Skeletal muscle cell (primary cell): ENCODE data around the gene CXorf38.
"Not testable (repeated sequence)": the region's sequence is repeated elsewhere in the genome, so short reads cannot be mapped to it uniquely, and the experiment has no call there.

ENCODE experiments used
- DNase-seq: peaks from one replicate; pipeline ENCODE4 v3.0.0-alpha.2; 2010; ENCODE audit warnings: low read depth
- H3K4me3 ChIP-seq: 2 replicates; pipeline ENCODE4 v1.5.1; 2011; ENCODE audit warnings: low read depth, mild to moderate bottlenecking, control low read depth, low read length, moderate library complexity

CXorf38 gene

GRCh38 chrX:40637687-40638086 lies 9.7 kb downstream of the CXorf38 start:
- no peak overlapping the region for H3K4me3 ChIP-seq
- DNase-seq: no peak

GRCh38 chrX:40632199-40632598 lies 15.2 kb downstream of the CXorf38 start:
- no peak overlapping the region for H3K4me3 ChIP-seq
- no peak for DNase-seq

DNA sequence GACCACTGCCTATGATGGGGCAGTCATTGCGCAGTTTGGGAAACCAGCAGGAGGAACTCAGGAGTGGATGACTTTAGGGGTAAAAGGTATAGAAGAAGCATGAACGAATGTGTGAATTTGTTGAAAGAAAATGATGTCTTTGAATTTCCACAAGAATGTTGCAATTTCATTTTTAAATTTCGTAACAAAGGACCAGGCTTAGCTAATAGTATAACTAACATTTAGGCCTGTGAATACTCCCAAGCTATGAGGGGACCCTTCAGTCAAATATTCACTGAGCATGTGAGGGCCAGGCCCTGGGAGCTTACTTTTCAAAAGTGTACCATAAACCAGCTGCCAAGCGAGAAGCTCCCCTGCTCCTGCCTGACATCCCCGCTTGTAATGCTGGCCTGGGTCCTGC lies 18.9 kb downstream of the CXorf38 start:
- DNase-seq: no peak
- no peak overlapping the region for H3K4me3 ChIP-seq

- H3K4me3 ChIP-seq: no peak overlapping the region
- no peak for DNase-seq
Measured at GRCh38 chrX:40625294-40625693, 22.1 kb downstream of the CXorf38 start.

GRCh38 chrX:40623665-40624064 lies 23.7 kb downstream of the CXorf38 start:
- H3K4me3 ChIP-seq: no peak overlapping the region
- no peak for DNase-seq

- DNase-seq: no peak
- H3K4me3 ChIP-seq: no peak within 1 kb of the TSS
Measured at GRCh38 chrX:40623139-40623536, 24.2 kb downstream of the CXorf38 start, which contains the start of gene MPC1L. TSS of gene MPC1L (plus strand) at chrX:40623428. CDS start at chrX:40623566, 138 bp downstream.

DNA sequence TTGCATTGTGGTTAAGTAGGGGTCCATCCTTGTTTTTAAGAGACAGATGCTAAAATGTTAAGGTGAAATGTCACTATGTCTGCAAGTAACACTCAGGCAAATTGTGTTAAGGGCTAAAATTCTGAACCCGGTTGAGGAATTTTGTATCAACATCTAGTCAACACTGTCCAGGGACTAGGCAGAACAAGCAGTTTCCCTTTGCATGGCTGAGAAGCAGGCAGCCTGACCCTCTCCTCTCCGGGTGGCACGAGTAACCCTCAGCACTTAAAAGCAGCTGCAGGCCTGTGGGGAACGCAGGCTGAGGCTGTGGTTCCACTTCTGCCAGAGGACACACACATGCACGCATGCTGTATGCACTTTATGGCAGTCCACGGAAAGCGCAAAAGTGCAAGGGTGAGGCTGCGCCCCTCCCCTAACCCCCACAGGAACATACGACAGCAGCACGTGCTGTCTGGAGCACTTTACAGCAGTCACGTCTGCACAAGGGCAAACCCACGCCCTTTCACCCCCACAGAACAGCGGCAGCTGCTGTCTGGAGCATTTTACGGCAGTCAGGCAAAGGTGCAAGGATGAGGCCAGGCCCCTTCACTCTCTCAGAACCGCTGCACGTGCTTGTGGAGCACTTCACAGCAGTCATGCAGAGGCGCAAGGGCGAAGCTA lies 24.8 kb downstream of the CXorf38 start:
- no peak for DNase-seq
- H3K4me3 ChIP-seq: no peak overlapping the region

DNA sequence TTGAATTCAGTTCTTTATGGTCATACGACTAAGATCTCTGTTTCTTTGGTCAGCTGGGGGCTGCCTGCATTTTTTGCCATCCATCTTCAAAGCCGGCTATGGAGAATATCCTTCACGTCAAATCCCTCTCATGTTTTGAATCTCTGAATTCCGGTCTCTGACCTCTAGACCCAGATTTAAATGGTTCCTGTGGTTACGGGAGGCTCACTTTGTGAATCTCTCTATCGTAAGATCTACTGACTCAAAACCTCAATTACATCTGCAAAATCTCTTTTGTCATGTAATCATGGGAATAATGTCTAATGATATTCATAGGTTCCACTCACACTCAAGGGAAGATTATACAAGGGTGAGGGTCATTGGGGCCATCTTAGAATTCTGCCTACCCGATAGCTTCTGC lies 29.8 kb downstream of the CXorf38 start:
- no peak for DNase-seq
- no peak overlapping the region for H3K4me3 ChIP-seq

GRCh38 chrX:40615976-40616375 lies 31.4 kb downstream of the CXorf38 start:
- no peak for DNase-seq
- H3K4me3 ChIP-seq: no peak overlapping the region

GRCh38 chrX:40612511-40612910 lies 34.9 kb downstream of the CXorf38 start:
- DNase-seq: no peak
- H3K4me3 ChIP-seq: no peak overlapping the region

DNA sequence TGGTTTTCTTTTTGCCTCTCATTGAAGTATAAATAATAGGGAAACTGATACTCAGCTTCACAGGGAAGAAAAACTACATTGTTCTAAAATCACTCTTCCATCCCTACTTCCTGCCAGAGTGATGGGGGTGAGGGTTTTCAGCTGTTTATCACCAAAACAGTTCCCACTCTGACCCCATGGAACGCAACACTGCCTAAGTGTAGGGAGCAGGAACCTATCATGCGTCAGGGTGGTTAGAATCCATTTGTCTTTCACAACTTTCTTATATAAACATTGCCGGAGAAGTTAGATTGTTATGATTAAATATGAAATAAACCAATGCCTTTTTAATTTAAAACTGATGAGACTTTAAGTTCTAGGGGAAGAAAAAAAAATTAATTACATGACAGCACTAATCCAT lies 40.0 kb downstream of the CXorf38 start:
- no peak for DNase-seq
- no peak overlapping the region for H3K4me3 ChIP-seq

- H3K4me3 ChIP-seq: no peak overlapping the region
- DNase-seq: no peak
Measured at GRCh38 chrX:40603446-40603845, 43.9 kb downstream of the CXorf38 start.

DNA sequence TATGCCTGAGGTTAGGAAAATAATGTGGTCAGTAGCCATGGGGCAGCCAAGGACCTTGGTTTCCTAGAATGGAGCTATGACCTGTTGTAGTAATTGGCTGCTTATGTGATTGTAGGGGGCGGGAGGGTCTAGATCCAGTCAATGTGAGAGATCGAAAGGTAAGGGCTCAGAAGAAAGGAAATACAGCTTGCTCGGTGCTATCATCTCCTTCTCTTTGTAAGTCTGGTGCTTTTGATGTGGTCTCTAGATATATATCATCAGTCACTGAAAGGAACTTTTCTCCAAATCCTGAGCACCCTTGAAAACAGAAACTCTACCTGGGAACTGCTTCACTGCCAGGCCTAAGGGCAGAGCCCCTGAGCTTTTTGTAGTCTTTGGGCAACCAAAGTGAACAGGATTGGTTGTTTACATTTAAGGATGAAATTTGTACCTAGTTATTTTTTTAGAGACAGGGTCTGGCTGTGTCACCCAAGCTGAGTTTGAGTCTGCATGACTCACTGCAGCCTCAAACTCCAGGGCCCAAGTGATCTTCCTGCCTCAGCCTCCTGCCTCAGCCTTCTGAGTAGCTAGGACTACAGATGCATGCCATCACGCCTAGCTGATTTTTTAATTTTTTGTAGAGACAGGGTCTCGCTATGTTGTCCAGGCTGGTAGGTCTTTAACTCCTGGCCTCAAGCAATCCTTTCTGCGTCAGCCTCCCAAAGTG lies 57.6 kb downstream of the CXorf38 start:
- DNase-seq, H3K4me3 ChIP-seq: not testable (repeated sequence)

GRCh38 chrX:40587623-40588022 lies 59.7 kb downstream of the CXorf38 start:
- not testable (repeated sequence) for H3K4me3 ChIP-seq, DNase-seq

DNA sequence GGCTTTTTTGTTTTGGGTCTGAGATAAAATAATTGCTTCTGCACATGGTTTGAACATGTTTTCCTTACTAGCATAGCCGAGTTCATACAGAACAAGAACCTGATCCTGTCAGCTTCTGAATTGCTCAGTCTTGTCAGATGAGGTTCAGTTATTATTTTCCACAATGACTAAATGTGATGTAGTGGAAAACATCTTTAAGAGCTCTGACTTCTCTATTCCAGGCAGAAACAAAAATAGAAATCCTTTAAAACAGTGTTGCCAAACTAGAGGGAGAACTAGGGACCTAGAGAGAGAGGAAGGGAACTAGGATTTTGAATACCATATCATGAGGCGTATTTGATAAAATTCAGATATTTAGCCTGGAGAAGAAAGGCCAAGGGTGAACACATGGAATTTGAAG lies 64.5 kb downstream of the CXorf38 start:
- no peak for DNase-seq
- H3K4me3 ChIP-seq: no peak overlapping the region

DNA sequence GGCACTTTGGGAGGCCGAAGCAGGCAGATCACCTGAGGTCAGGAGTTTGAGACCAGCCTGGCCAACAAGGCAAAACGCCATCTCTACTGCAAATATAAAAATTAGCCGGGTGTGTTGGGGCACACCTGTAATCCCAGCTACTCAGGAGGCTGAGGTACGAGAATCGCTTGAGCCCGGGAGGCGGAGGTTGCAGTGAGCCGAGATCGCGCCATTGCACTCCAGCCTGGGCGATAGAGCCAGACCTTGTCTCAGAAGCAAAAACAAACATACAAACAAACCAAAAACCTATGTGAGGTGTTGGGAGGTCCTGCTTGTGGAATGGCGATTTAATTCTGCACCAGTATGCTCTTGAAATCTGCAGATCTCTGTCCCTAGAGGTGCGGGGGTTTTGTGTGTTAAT lies 65.2 kb downstream of the CXorf38 start:
- DNase-seq, H3K4me3 ChIP-seq: not testable (repeated sequence)

DNA sequence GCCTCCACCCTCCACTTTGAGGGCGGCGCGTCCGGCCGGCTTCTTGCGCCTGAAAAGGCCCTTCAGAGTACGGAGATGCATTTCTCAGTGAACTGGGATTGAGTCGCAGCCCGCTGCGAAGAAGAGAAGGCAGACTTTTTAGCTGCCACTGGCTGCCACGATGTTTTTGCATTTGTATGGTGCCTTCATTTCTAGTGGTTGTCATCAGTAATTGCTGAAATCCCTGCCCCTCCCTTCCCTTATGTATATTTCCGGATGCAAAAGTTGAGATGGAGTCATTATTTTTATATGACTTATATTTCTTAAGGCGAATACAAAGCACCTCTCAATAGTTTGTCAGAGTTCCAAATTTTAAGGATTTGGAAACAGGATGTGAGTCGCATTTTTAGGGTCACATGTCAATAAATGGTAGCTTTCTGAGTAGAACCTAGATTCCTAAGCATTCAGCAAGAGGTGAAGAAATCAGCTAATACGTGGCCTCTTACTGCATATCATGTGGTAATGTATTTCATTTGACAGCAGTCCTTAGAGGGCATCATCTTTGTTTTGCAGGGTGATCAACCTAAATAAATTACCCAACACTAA lies 65.9 kb downstream of the CXorf38 start:
- H3K4me3 ChIP-seq: peak overlapping the region; percentile 66
- DNase-seq: peak; percentile 9

DNA sequence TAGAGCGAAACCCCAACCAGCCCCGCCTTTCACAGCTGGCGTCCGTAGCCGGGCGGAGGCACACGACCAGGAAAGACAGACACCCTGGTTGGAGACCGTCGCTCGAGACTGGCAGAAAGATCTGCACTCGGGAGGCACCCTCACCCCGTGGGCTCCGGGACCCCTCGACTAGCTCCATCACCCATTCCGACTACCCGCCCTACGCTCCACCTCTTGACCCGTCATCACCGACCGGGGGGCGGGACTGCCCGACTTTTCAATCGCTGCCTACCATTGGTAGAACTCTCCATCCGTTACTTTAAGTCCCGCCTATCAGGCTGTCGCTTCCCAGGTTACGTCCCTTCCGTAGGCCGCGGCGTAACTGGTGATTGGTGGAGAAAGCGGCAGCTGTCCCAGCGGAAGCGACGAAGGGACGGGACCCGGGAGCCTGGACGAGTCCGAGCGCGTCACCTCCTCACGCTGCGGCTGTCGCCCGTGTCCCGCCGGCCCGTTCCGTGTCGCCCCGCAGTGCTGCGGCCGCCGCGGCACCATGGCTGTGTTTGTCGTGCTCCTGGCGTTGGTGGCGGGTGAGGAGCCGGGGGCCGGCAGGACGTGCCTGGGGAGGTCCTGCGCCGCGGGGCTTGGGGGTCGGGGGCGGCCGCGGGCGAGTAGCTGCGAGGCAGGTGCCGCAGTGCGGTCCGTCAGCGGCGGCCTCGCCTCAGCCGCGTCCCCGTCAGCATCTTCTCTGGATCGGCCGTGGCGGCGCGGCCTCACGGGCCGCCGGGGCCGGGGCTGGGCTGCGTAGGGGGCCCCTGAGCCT lies 66.6 kb downstream of the CXorf38 start, which contains the start of gene ATP6AP2:
Gene ATP6AP2, plus strand, starts transcription at position 434 of the 799 bp plus-strand sequence. Its CDS starts 96 bp downstream, at position 530.
- peak within 1 kb of the TSS; percentile 66 for H3K4me3 ChIP-seq
- peak; percentile 65 for DNase-seq

DNA sequence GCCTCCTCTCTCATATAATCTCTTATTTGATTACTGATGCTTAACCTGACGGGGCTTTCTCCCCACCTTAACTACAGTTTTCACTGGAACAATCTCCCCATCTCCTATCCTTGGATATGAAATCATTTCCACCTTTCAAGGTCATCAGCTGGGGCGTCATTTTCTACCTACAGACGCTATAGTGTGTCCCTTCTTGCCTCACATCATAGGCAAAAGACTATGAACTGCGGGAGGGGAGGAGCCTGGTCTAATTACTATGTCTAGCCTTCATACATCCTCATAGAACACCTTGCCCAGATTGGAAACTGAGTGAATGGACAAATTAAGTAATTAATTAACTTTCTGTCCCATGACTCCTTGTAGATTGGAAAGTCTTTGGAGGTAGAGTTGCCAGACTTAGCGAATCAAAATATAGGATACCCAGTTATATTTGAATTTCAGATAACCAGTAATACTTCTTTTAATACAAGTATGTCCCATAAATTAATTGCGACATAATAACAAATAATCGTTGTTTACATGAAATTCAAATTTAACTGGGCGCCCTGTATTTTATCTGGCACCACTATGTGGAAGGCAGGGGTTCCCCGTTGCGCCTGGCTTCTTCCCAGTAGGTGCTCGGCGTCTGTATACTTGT lies 67.3 kb downstream of the CXorf38 start:
- no peak for DNase-seq
- peak overlapping the region; percentile 66 for H3K4me3 ChIP-seq
